ENCODE results near the gene HOXA3.

GRCh38 chr7:27172823-27173510, 20.6 kb upstream of the HOXA3 start:
- no peak for TF ChIP-seq CTCF (IDR thresholded peaks at IDR 0.05)
- no peak for TF ChIP-seq POLR2A (IDR thresholded peaks at IDR 0.05)

Measured in lower leg skin (tissue), 3 donors.